ENCODE data around the gene RNF214.

DNA sequence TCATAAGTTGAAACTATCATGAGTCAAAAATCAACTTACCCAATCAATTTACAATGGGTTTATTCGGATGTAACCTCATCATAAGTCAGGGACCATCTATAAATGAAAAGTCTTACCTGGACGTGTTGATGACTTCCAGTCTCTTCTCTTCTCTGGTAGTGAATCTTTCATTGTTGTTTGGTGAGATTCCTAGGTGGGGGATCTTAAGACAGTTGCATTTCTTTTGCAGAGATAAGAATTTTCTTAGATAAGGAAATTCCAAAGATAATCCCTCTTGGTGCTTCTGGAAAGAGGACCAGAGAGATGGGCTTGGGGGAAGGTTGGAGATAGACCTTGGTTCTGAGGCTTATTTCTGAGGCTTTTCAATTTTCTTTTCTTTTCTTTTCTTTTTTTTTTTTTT lies 37.4 kb downstream of the RNF214 start:
- TF ChIP-seq POLR2A (IDR thresholded peaks at IDR 0.05; ENCODE audit: low read depth) (no peak), CTCF (IDR thresholded peaks at IDR 0.05) (no peak), EP300 (IDR thresholded peaks at IDR 0.05) (no peak), POLR2AphosphoS5 (IDR thresholded peaks at IDR 0.05) (no peak)
